Loucy (cell line): ENCODE measurements around the gene ANO2.

ENCODE experiments used
- H2AFZ ChIP-seq: fragments of 200-600 bp; sonication (generic); 2 replicates; pipeline ENCODE4 v1.6.0; 2016; ENCODE audit warnings: antibody characterized with exemption, mild to moderate bottlenecking, low read length, moderate library complexity
- H3F3A ChIP-seq: fragments of 200-600 bp; 2 replicates; pipeline ENCODE4 v1.6.0; 2016; ENCODE audit warnings: antibody characterized with exemption, low read depth, mild to moderate bottlenecking
- H3K27me3 ChIP-seq: fragments of 200-600 bp; sonication (generic); 2 replicates; pipeline ENCODE4 v1.6.1; 2014; ENCODE audit warnings: low read length, mild to moderate bottlenecking; ENCODE audit not compliant: insufficient read depth, poor library complexity, severe bottlenecking
- H3K36me3 ChIP-seq: fragments of 200-600 bp; sonication (generic); 2 replicates; pipeline ENCODE4 v1.6.1; 2016; ENCODE audit warnings: low read length; ENCODE audit not compliant: insufficient read depth
- H3K4me1 ChIP-seq: fragments of 200-600 bp; sonication (generic); 2 replicates; pipeline ENCODE4 v1.5.1; 2014; ENCODE audit warnings: low read length, mild to moderate bottlenecking; ENCODE audit not compliant: insufficient read depth, poor library complexity, severe bottlenecking
- H3K4me2 ChIP-seq: fragments of 200-600 bp; sonication (generic); 2 replicates; pipeline ENCODE4 v1.6.0; 2014; ENCODE audit warnings: antibody characterized with exemption, low read length, low read depth, mild to moderate bottlenecking; ENCODE audit not compliant: poor library complexity, severe bottlenecking
- H3K4me3 ChIP-seq: fragments of 200-600 bp; sonication (generic); 2 replicates; pipeline ENCODE4 v1.5.1; 2014; ENCODE audit warnings: low read length, mild to moderate bottlenecking, mixed read lengths; ENCODE audit not compliant: poor library complexity, severe bottlenecking
- H3K79me2 ChIP-seq: fragments of 200-600 bp; sonication (generic); 2 replicates; pipeline ENCODE4 v1.6.1; 2014; ENCODE audit warnings: low read length; ENCODE audit not compliant: insufficient read depth
- H3K9ac ChIP-seq: fragments of 200-600 bp; sonication (generic); 2 replicates; pipeline ENCODE4 v1.6.0; 2014; ENCODE audit warnings: mild to moderate bottlenecking, low read depth, low read length, moderate library complexity; ENCODE audit not compliant: poor library complexity, severe bottlenecking
- H3K9me2 ChIP-seq: fragments of 200-600 bp; sonication (generic); replicated peaks from 2 replicates; pipeline ENCODE4 v1.6.1; 2016; ENCODE audit warnings: low read depth, low read length, mixed read lengths
- H3K9me3 ChIP-seq: fragments of 200-600 bp; sonication (generic); 2 replicates; pipeline ENCODE4 v1.6.1; 2014; ENCODE audit warnings: mild to moderate bottlenecking, antibody characterized with exemption, low read length, low read depth; ENCODE audit not compliant: insufficient read depth
- H4K20me1 ChIP-seq: fragments of 200-600 bp; sonication (generic); 2 replicates; pipeline ENCODE4 v1.6.0; 2014; ENCODE audit warnings: antibody characterized with exemption, low read length, mild to moderate bottlenecking; ENCODE audit not compliant: insufficient read depth, poor library complexity, severe bottlenecking
- CTCF ChIP-seq: fragments of 200-600 bp; sonication (generic); conservative IDR thresholded peaks from 2 replicates; pipeline ENCODE4 v1.5.1; 2014; ENCODE audit warnings: mild to moderate bottlenecking, antibody characterized with exemption, low read length
- EZH2phosphoT487 ChIP-seq: fragments of 200-600 bp; IDR thresholded peaks from 2 replicates; pipeline ENCODE4 v1.6.1; 2018; ENCODE audit warnings: antibody characterized with exemption, mild to moderate bottlenecking, moderate library complexity, borderline replicate concordance

The ANO2 gene

GRCh38 chr12:5904441-5904840 lies 40.6 kb downstream of the ANO2 start:
- TF ChIP-seq EZH2phosphoT487 (no peak), CTCF (no peak)
- Histone ChIP-seq H3K9me2 (no peaks in the 10 kb centered on the region), H2AFZ (no peak overlapping the region), H3K36me3 (no peaks in the 10 kb centered on the region), H4K20me1 (no peaks in the 10 kb centered on the region), H3F3A (no peaks in the 10 kb centered on the region), H3K79me2 (no peaks in the 10 kb centered on the region), H3K4me2 (no peak overlapping the region), H3K4me3 (no peak overlapping the region), H3K27me3 (no peaks in the 10 kb centered on the region), H3K4me1 (peaks cover 9% of the 10 kb centered on the region), H3K9me3 (no peaks in the 10 kb centered on the region), H3K9ac (no peak overlapping the region)

- Histone ChIP-seq H3K4me1 (peaks cover 9% of the 10 kb centered on the region), H3K9ac (no peak overlapping the region), H2AFZ (no peak overlapping the region), H3K27me3 (no peaks in the 10 kb centered on the region), H3K4me3 (no peak overlapping the region), H4K20me1 (no peaks in the 10 kb centered on the region), H3K9me2 (no peaks in the 10 kb centered on the region), H3K4me2 (no peak overlapping the region), H3K9me3 (no peaks in the 10 kb centered on the region), H3K36me3 (no peaks in the 10 kb centered on the region), H3K79me2 (no peaks in the 10 kb centered on the region), H3F3A (no peaks in the 10 kb centered on the region)
- TF ChIP-seq EZH2phosphoT487 (no peak), CTCF (no peak)
Observed at GRCh38 chr12:5902736-5903135, 42.3 kb downstream of the ANO2 start.

GRCh38 chr12:5901416-5901815 lies 43.6 kb downstream of the ANO2 start:
- no peaks in the 10 kb centered on the region for H3K27me3 ChIP-seq
- no peaks in the 10 kb centered on the region for H3K79me2 ChIP-seq
- H4K20me1 ChIP-seq = no peaks in the 10 kb centered on the region
- H3K36me3 ChIP-seq = no peaks in the 10 kb centered on the region
- no peaks in the 10 kb centered on the region for H3K9me2 ChIP-seq
- H3K9ac ChIP-seq = no peak overlapping the region
- H3K4me1 ChIP-seq = peaks cover 9% of the 10 kb centered on the region
- no peak overlapping the region for H3K4me2 ChIP-seq
- no peaks in the 10 kb centered on the region for H3F3A ChIP-seq
- H2AFZ ChIP-seq = no peak overlapping the region
- no peaks in the 10 kb centered on the region for H3K9me3 ChIP-seq
- no peak for TF ChIP-seq EZH2phosphoT487
- TF ChIP-seq CTCF = no peak
- no peak overlapping the region for H3K4me3 ChIP-seq
